Measurements from ENCODE around the gene TAS2R40.

DNA sequence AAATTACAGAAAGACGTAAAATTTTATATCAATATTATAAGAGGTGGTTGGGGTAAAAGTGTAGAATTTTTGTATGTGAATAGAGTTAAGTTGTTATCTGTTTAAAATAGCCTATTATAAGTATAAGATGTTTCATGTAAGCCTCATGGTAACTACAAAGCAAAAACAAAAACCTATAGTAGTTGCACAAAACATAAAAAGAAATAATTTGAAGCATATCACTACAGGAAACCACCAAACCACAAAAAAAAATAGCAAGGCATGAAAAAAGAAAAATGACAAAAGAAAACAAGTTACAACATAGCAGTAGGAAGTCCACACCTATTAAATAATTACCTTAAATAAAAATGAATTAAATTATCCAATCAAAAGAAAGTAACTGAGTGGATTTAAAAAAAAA is 29.0 kb downstream of the TAS2R40 start:
- TF ChIP-seq, protein P1, sequence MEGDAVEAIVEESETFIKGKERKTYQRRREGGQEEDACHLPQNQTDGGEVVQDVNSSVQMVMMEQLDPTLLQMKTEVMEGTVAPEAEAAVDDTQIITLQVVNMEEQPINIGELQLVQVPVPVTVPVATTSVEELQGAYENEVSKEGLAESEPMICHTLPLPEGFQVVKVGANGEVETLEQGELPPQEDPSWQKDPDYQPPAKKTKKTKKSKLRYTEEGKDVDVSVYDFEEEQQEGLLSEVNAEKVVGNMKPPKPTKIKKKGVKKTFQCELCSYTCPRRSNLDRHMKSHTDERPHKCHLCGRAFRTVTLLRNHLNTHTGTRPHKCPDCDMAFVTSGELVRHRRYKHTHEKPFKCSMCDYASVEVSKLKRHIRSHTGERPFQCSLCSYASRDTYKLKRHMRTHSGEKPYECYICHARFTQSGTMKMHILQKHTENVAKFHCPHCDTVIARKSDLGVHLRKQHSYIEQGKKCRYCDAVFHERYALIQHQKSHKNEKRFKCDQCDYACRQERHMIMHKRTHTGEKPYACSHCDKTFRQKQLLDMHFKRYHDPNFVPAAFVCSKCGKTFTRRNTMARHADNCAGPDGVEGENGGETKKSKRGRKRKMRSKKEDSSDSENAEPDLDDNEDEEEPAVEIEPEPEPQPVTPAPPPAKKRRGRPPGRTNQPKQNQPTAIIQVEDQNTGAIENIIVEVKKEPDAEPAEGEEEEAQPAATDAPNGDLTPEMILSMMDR (IDR thresholded peaks at IDR 0.05) = no peak
- no peak for TF ChIP-seq POLR2A (IDR thresholded peaks at IDR 0.05)
